Body of pancreas (tissue), 4 donors: ENCODE measurements around the gene NOMO2.
"Not testable (repeated sequence)": the region's sequence is repeated elsewhere in the genome, so short reads cannot be mapped to it uniquely, and the experiment has no call there.

ENCODE experiments used
- CTCF ChIP-seq, 7 experiments: fragments of 450-650 bp in 4 of 7; fragments of 200-600 bp in 3 of 7; sonication (generic) in 3 of 7; IDR thresholded peaks; one replicate each; pipeline ENCODE4 v1.5.1; 2016 to 2019; ENCODE audit warnings: antibody characterized with exemption in 7 of 7
- POLR2A ChIP-seq, 3 donors: fragments of 450-650 bp; IDR thresholded peaks; one replicate each; pipeline ENCODE4 v1.6.1; 2016; ENCODE audit warnings: antibody characterized with exemption in 3 of 3, mild to moderate bottlenecking in 2 of 3

GRCh38 chr16:18585789-18586188 is 23.9 kb upstream of the NOMO2 start:
- TF ChIP-seq CTCF, POLR2A (IDR thresholded peaks at IDR 0.05): not testable (repeated sequence)
